ENCODE measurements around the gene LAMA4.

The LAMA4 gene

GRCh38 chr6:112245511-112246203, 8.7 kb downstream of the LAMA4 start:
- no peak overlapping the region for H3K4me2 ChIP-seq (ENCODE audit: insufficient read depth, low read length, poor library complexity, severe bottlenecking)
- no peaks in the 10 kb centered on the region for H3K79me1 ChIP-seq (ENCODE audit: low read depth, low read length)
- DNase-seq (ENCODE audit: low spot score): no peak
- no peak overlapping the region for H2BK120ac ChIP-seq (ENCODE audit: low read depth, low read length)
- no peak overlapping the region for H3K27ac ChIP-seq (replicated peaks; ENCODE audit: low read length)
- H3K18ac ChIP-seq (ENCODE audit: low read length): no peak overlapping the region
- H3K14ac ChIP-seq (ENCODE audit: low read length): no peak overlapping the region
- no peak overlapping the region for H2BK5ac ChIP-seq (ENCODE audit: low read length)
- no peak overlapping the region for H3K23ac ChIP-seq (ENCODE audit: low read depth, low read length, poor library complexity)
- no peaks in the 10 kb centered on the region for H3K27me3 ChIP-seq (ENCODE audit: control insufficient read depth in 3 of 3, insufficient read depth in 3 of 3, low read depth in 1 of 3, low read length in 3 of 3)
- H4K8ac ChIP-seq (ENCODE audit: low read depth, low read length): no peak overlapping the region
- no peak overlapping the region for H4K91ac ChIP-seq (ENCODE audit: low read depth, low read length, poor library complexity)
- H2BK15ac ChIP-seq (ENCODE audit: low read length): no peak overlapping the region
- no peak overlapping the region for H2BK12ac ChIP-seq (ENCODE audit: low read length)
- no peak overlapping the region for H3K9ac ChIP-seq (ENCODE audit: low read depth, low read length, poor library complexity)
- H3K36me3 ChIP-seq (replicated peaks in 1 of 2; ENCODE audit: control insufficient read depth in 2 of 2, insufficient read depth in 2 of 2, low read length in 2 of 2): no peaks in the 10 kb centered on the region
- H3K4me1 ChIP-seq (ENCODE audit: control insufficient read depth in 2 of 2, insufficient read depth in 1 of 2, low read depth in 1 of 2, low read length in 2 of 2): peaks cover 0 to 5% of the 10 kb centered on the region in 2 donors
- no peak overlapping the region for H3K4me3 ChIP-seq (ENCODE audit: low read length in 2 of 2)
- H2AFZ ChIP-seq (ENCODE audit: low read length): no peak overlapping the region
- WGBS, 2 donors (ENCODE audit: extremely low coverage in 2 of 2, insufficient read length in 2 of 2, insufficient replicate concordance in 1 of 2): no CpG with 5 or more reads among the region's 5 CpGs
- H3K9me3 ChIP-seq (replicated peaks in 1 of 2; ENCODE audit: control insufficient read depth in 2 of 2, insufficient read depth in 1 of 2, low read depth in 1 of 2, low read length in 2 of 2): no peaks in the 10 kb centered on the region
- no peak overlapping the region for H2AK5ac ChIP-seq (ENCODE audit: low read depth, low read length)
- no peak overlapping the region for H3K4ac ChIP-seq (ENCODE audit: low read length)

GRCh38 chr6:112243861-112244827, 10.2 kb downstream of the LAMA4 start:
- no peak overlapping the region for H3K4me3 ChIP-seq (ENCODE audit: low read length in 2 of 2)
- peaks cover 0 to 5% of the 10 kb centered on the region in 2 donors for H3K4me1 ChIP-seq (ENCODE audit: control insufficient read depth in 2 of 2, insufficient read depth in 1 of 2, low read depth in 1 of 2, low read length in 2 of 2)
- H3K18ac ChIP-seq (ENCODE audit: low read length): no peak overlapping the region
- no peak overlapping the region for H2BK12ac ChIP-seq (ENCODE audit: low read length)
- no peak overlapping the region for H3K9ac ChIP-seq (ENCODE audit: low read depth, low read length, poor library complexity)
- H3K4me2 ChIP-seq (ENCODE audit: insufficient read depth, low read length, poor library complexity, severe bottlenecking): no peak overlapping the region
- no peak overlapping the region for H2BK120ac ChIP-seq (ENCODE audit: low read depth, low read length)
- no peaks in the 10 kb centered on the region for H3K9me3 ChIP-seq (replicated peaks in 1 of 2; ENCODE audit: control insufficient read depth in 2 of 2, insufficient read depth in 1 of 2, low read depth in 1 of 2, low read length in 2 of 2)
- no peaks in the 10 kb centered on the region for H3K79me1 ChIP-seq (ENCODE audit: low read depth, low read length)
- no peaks in the 10 kb centered on the region for H3K27me3 ChIP-seq (ENCODE audit: control insufficient read depth in 3 of 3, insufficient read depth in 3 of 3, low read depth in 1 of 3, low read length in 3 of 3)
- no peak overlapping the region for H2AFZ ChIP-seq (ENCODE audit: low read length)
- DNase-seq (ENCODE audit: low spot score): no peak
- H4K91ac ChIP-seq (ENCODE audit: low read depth, low read length, poor library complexity): no peak overlapping the region
- no peak overlapping the region for H4K8ac ChIP-seq (ENCODE audit: low read depth, low read length)
- H3K14ac ChIP-seq (ENCODE audit: low read length): no peak overlapping the region
- H3K23ac ChIP-seq (ENCODE audit: low read depth, low read length, poor library complexity): no peak overlapping the region
- no peak overlapping the region for H2AK5ac ChIP-seq (ENCODE audit: low read depth, low read length)
- H2BK15ac ChIP-seq (ENCODE audit: low read length): no peak overlapping the region
- no peak overlapping the region for H3K4ac ChIP-seq (ENCODE audit: low read length)
- no CpG with 5 or more reads among the region's 11 CpGs for WGBS, 2 donors (ENCODE audit: extremely low coverage in 2 of 2, insufficient read length in 2 of 2, insufficient replicate concordance in 1 of 2)
- H3K36me3 ChIP-seq (replicated peaks in 1 of 2; ENCODE audit: control insufficient read depth in 2 of 2, insufficient read depth in 2 of 2, low read length in 2 of 2): no peaks in the 10 kb centered on the region
- no peak overlapping the region for H3K27ac ChIP-seq (replicated peaks; ENCODE audit: low read length)
- H2BK5ac ChIP-seq (ENCODE audit: low read length): no peak overlapping the region

- no peak overlapping the region for H2BK120ac ChIP-seq (ENCODE audit: low read depth, low read length)
- H4K8ac ChIP-seq (ENCODE audit: low read depth, low read length): no peak overlapping the region
- no peak overlapping the region for H3K14ac ChIP-seq (ENCODE audit: low read length)
- H3K9ac ChIP-seq (ENCODE audit: low read depth, low read length, poor library complexity): no peak overlapping the region
- H4K91ac ChIP-seq (ENCODE audit: low read depth, low read length, poor library complexity): no peak overlapping the region
- no peak overlapping the region for H3K18ac ChIP-seq (ENCODE audit: low read length)
- H3K36me3 ChIP-seq (replicated peaks in 1 of 2; ENCODE audit: control insufficient read depth in 2 of 2, insufficient read depth in 2 of 2, low read length in 2 of 2): no peaks in the 10 kb centered on the region
- H3K23ac ChIP-seq (ENCODE audit: low read depth, low read length, poor library complexity): no peak overlapping the region
- no peak for DNase-seq (ENCODE audit: low spot score)
- no peak overlapping the region for H2BK5ac ChIP-seq (ENCODE audit: low read length)
- H3K4me2 ChIP-seq (ENCODE audit: insufficient read depth, low read length, poor library complexity, severe bottlenecking): no peak overlapping the region
- no peak overlapping the region for H2AK5ac ChIP-seq (ENCODE audit: low read depth, low read length)
- H3K9me3 ChIP-seq (replicated peaks in 1 of 2; ENCODE audit: control insufficient read depth in 2 of 2, insufficient read depth in 1 of 2, low read depth in 1 of 2, low read length in 2 of 2): no peaks in the 10 kb centered on the region
- peaks cover 0 to 5% of the 10 kb centered on the region in 2 donors for H3K4me1 ChIP-seq (ENCODE audit: control insufficient read depth in 2 of 2, insufficient read depth in 1 of 2, low read depth in 1 of 2, low read length in 2 of 2)
- no peaks in the 10 kb centered on the region for H3K79me1 ChIP-seq (ENCODE audit: low read depth, low read length)
- H3K27me3 ChIP-seq (ENCODE audit: control insufficient read depth in 3 of 3, insufficient read depth in 3 of 3, low read depth in 1 of 3, low read length in 3 of 3): no peaks in the 10 kb centered on the region
- no peak overlapping the region for H2AFZ ChIP-seq (ENCODE audit: low read length)
- H3K4me3 ChIP-seq (ENCODE audit: low read length in 2 of 2): no peak overlapping the region
- no peak overlapping the region for H3K4ac ChIP-seq (ENCODE audit: low read length)
- no peak overlapping the region for H2BK12ac ChIP-seq (ENCODE audit: low read length)
- H2BK15ac ChIP-seq (ENCODE audit: low read length): no peak overlapping the region
- no peak overlapping the region for H3K27ac ChIP-seq (replicated peaks; ENCODE audit: low read length)
Measured at GRCh38 chr6:112241820-112242429, 12.4 kb downstream of the LAMA4 start.

- no peak overlapping the region for H3K4me3 ChIP-seq (ENCODE audit: low read length in 2 of 2)
- H3K9me3 ChIP-seq (replicated peaks in 1 of 2; ENCODE audit: control insufficient read depth in 2 of 2, insufficient read depth in 1 of 2, low read depth in 1 of 2, low read length in 2 of 2): no peaks in the 10 kb centered on the region
- no peak overlapping the region for H2BK5ac ChIP-seq (ENCODE audit: low read length)
- no peak overlapping the region for H2BK15ac ChIP-seq (ENCODE audit: low read length)
- no peak overlapping the region for H2BK12ac ChIP-seq (ENCODE audit: low read length)
- no peak overlapping the region for H2AFZ ChIP-seq (ENCODE audit: low read length)
- H3K9ac ChIP-seq (ENCODE audit: low read depth, low read length, poor library complexity): no peak overlapping the region
- no peak overlapping the region for H4K91ac ChIP-seq (ENCODE audit: low read depth, low read length, poor library complexity)
- H4K8ac ChIP-seq (ENCODE audit: low read depth, low read length): no peak overlapping the region
- no peaks in the 10 kb centered on the region for H3K79me1 ChIP-seq (ENCODE audit: low read depth, low read length)
- no peak overlapping the region for H3K23ac ChIP-seq (ENCODE audit: low read depth, low read length, poor library complexity)
- no peak overlapping the region for H3K18ac ChIP-seq (ENCODE audit: low read length)
- no peak overlapping the region for H2AK5ac ChIP-seq (ENCODE audit: low read depth, low read length)
- no peak overlapping the region for H3K4ac ChIP-seq (ENCODE audit: low read length)
- no peaks in the 10 kb centered on the region for H3K27me3 ChIP-seq (ENCODE audit: control insufficient read depth in 3 of 3, insufficient read depth in 3 of 3, low read depth in 1 of 3, low read length in 3 of 3)
- H2BK120ac ChIP-seq (ENCODE audit: low read depth, low read length): no peak overlapping the region
- H3K4me2 ChIP-seq (ENCODE audit: insufficient read depth, low read length, poor library complexity, severe bottlenecking): no peak overlapping the region
- no peak for DNase-seq (ENCODE audit: low spot score)
- no peak overlapping the region for H3K27ac ChIP-seq (replicated peaks; ENCODE audit: low read length)
- H3K14ac ChIP-seq (ENCODE audit: low read length): no peak overlapping the region
- H3K4me1 ChIP-seq (ENCODE audit: control insufficient read depth in 2 of 2, insufficient read depth in 1 of 2, low read depth in 1 of 2, low read length in 2 of 2): no peaks in the 10 kb centered on the region
- no CpG with 5 or more reads among the region's 3 CpGs for WGBS, 2 donors (ENCODE audit: extremely low coverage in 2 of 2, insufficient read length in 2 of 2, insufficient replicate concordance in 1 of 2)
- H3K36me3 ChIP-seq (replicated peaks in 1 of 2; ENCODE audit: control insufficient read depth in 2 of 2, insufficient read depth in 2 of 2, low read length in 2 of 2): no peaks in the 10 kb centered on the region
Measured at GRCh38 chr6:112237595-112237994, 16.8 kb downstream of the LAMA4 start.

Data from neuronal stem cell (in vitro differentiated cells).